BLaER1 (cell line): ENCODE results near the gene GOLT1A.

Experiments
- H3K27ac ChIP-seq: shearing (Covaris generic); formaldehyde crosslinking; 2 replicates; pipeline ENCODE4 v1.8.1; 2022
- H3K27me3 ChIP-seq: shearing (Covaris generic); formaldehyde crosslinking; 2 replicates; pipeline ENCODE4 v1.8.1; 2022
- H3K36me3 ChIP-seq: shearing (Covaris generic); formaldehyde crosslinking; 2 replicates; pipeline ENCODE4 v1.8.1; 2022
- H3K4me1 ChIP-seq: shearing (Covaris generic); formaldehyde crosslinking; 2 replicates; pipeline ENCODE4 v1.8.1; 2022
- H3K4me2 ChIP-seq: shearing (Covaris generic); formaldehyde crosslinking; 2 replicates; pipeline ENCODE4 v1.8.1; 2022
- H3K4me3 ChIP-seq: shearing (Covaris generic); formaldehyde crosslinking; 2 replicates; pipeline ENCODE4 v1.8.1; 2022
- H3K9ac ChIP-seq: shearing (Covaris generic); formaldehyde crosslinking; 2 replicates; pipeline ENCODE4 v1.8.1; 2022
- H3K9me3 ChIP-seq: shearing (Covaris generic); formaldehyde crosslinking; 2 replicates; pipeline ENCODE4 v1.8.1; 2022
- H4K20me1 ChIP-seq: shearing (Covaris generic); formaldehyde crosslinking; 2 replicates; pipeline ENCODE4 v1.8.1; 2022
- Cebpa-rat ChIP-seq: shearing (Covaris generic); IDR thresholded peaks from 2 replicates; pipeline ENCODE4 v1.8.1; 2022

Gene GOLT1A

GRCh38 chr1:204166219-204166618 is 47.6 kb downstream of the GOLT1A start, which contains the start of gene REN:
Gene REN, minus strand, starts transcription at chr1:204166337. Its CDS starts 44 bp downstream, at chr1:204166293.
- Histone ChIP-seq H3K4me3 (no peak within 1 kb of the TSS), H4K20me1 (no peaks in the 10 kb centered on the region)

GRCh38 chr1:204162494-204163074 is 51.2 kb downstream of the GOLT1A start:
- no peak for TF ChIP-seq Cebpa-rat
- Histone ChIP-seq H3K36me3 (no peaks in the 10 kb centered on the region), H3K9me3 (no peaks in the 10 kb centered on the region), H3K4me3 (no peak overlapping the region), H3K27ac (no peak overlapping the region), H3K27me3 (no peaks in the 10 kb centered on the region), H3K9ac (no peak overlapping the region), H4K20me1 (no peaks in the 10 kb centered on the region), H3K4me2 (peak overlapping the region; percentile 35; the same call in 1 of the 2 replicates), H3K4me1 (peaks cover 7% of the 10 kb centered on the region)

More at GRCh38 chr1:204166219-204166618, 47.6 kb downstream of the GOLT1A start, which contains the start of gene REN:
- no peak within 1 kb of the TSS for H3K4me2 ChIP-seq
- no peak within 1 kb of the TSS for H3K9ac ChIP-seq
- H3K27me3 ChIP-seq: no peaks in the 10 kb centered on the region
- H3K9me3 ChIP-seq: peaks cover 30% of the 10 kb centered on the region
- H3K27ac ChIP-seq: no peak within 1 kb of the TSS
- peaks cover 6% of the 10 kb centered on the region; the same call in 1 of the 2 replicates for H3K36me3 ChIP-seq
- no peak for TF ChIP-seq Cebpa-rat
- peaks cover 7% of the 10 kb centered on the region for H3K4me1 ChIP-seq

GRCh38 chr1:204161609-204162493 is 51.9 kb downstream of the GOLT1A start:
- Histone ChIP-seq H4K20me1 (no peaks in the 10 kb centered on the region), H3K4me3 (no peak overlapping the region), H3K27ac (no peak overlapping the region), H3K4me1 (peaks cover 7% of the 10 kb centered on the region), H3K9ac (no peak overlapping the region), H3K4me2 (no peak overlapping the region), H3K36me3 (no peaks in the 10 kb centered on the region), H3K9me3 (no peaks in the 10 kb centered on the region), H3K27me3 (no peaks in the 10 kb centered on the region)
- no peak for TF ChIP-seq Cebpa-rat

- Histone ChIP-seq H4K20me1 (no peaks in the 10 kb centered on the region), H3K27me3 (no peaks in the 10 kb centered on the region), H3K9me3 (no peaks in the 10 kb centered on the region), H3K4me3 (no peak overlapping the region), H3K9ac (no peak overlapping the region), H3K4me2 (no peak overlapping the region), H3K36me3 (no peaks in the 10 kb centered on the region), H3K27ac (no peak overlapping the region), H3K4me1 (peaks cover 5% of the 10 kb centered on the region)
- TF ChIP-seq Cebpa-rat: no peak
Measured at GRCh38 chr1:204157962-204158361, 55.8 kb downstream of the GOLT1A start.

- TF ChIP-seq Cebpa-rat: no peak
- no peak overlapping the region for H3K4me3 ChIP-seq
- H3K27ac ChIP-seq: no peak overlapping the region
- peaks cover 14% of the 10 kb centered on the region for H3K4me1 ChIP-seq
- H3K9me3 ChIP-seq: no peaks in the 10 kb centered on the region
- no peaks in the 10 kb centered on the region for H4K20me1 ChIP-seq
- no peak overlapping the region for H3K4me2 ChIP-seq
- H3K36me3 ChIP-seq: no peaks in the 10 kb centered on the region
- no peak overlapping the region for H3K9ac ChIP-seq
- H3K27me3 ChIP-seq: no peaks in the 10 kb centered on the region
Measured at GRCh38 chr1:204155881-204156280, 57.9 kb downstream of the GOLT1A start.

GRCh38 chr1:204154568-204155255 is 59.1 kb downstream of the GOLT1A start:
- Histone ChIP-seq H3K9ac (no peak overlapping the region), H3K4me2 (no peak overlapping the region), H4K20me1 (no peaks in the 10 kb centered on the region), H3K4me3 (no peak overlapping the region), H3K27ac (no peak overlapping the region), H3K27me3 (no peaks in the 10 kb centered on the region), H3K36me3 (no peaks in the 10 kb centered on the region), H3K9me3 (no peaks in the 10 kb centered on the region), H3K4me1 (peaks cover 19% of the 10 kb centered on the region)
- TF ChIP-seq Cebpa-rat: no peak

GRCh38 chr1:204153667-204154066 is 60.1 kb downstream of the GOLT1A start:
- H3K27ac ChIP-seq: no peak overlapping the region
- TF ChIP-seq Cebpa-rat: no peak

GRCh38 chr1:204152310-204153044 is 61.3 kb downstream of the GOLT1A start:
- Histone ChIP-seq H3K4me2 (peak overlapping the region; percentile 93), H4K20me1 (no peaks in the 10 kb centered on the region), H3K4me1 (peaks cover 19% of the 10 kb centered on the region), H3K27ac (peak overlapping the region; percentile 38; the same call in 1 of the 2 replicates), H3K9me3 (no peaks in the 10 kb centered on the region), H3K4me3 (peak overlapping the region; percentile 84), H3K9ac (peak overlapping the region; percentile 78), H3K27me3 (no peaks in the 10 kb centered on the region), H3K36me3 (no peaks in the 10 kb centered on the region)
- TF ChIP-seq Cebpa-rat: no peak

More at GRCh38 chr1:204153667-204154066, 60.1 kb downstream of the GOLT1A start:
- Histone ChIP-seq H3K27me3 (no peaks in the 10 kb centered on the region), H3K9ac (no peak overlapping the region), H3K4me2 (no peak overlapping the region), H3K36me3 (no peaks in the 10 kb centered on the region), H3K4me1 (peaks cover 19% of the 10 kb centered on the region), H3K4me3 (no peak overlapping the region), H4K20me1 (no peaks in the 10 kb centered on the region), H3K9me3 (no peaks in the 10 kb centered on the region)
